Fibroblast of villous mesenchyme (primary cell): ENCODE results near the gene TRAF2. TPM values are rescaled to one million over a fixed set of nuclear protein-coding genes. Genes with fewer than 3 reads are reported as not detected.

ENCODE experiments used
- DNase-seq: peaks from one replicate; pipeline ENCODE4 v3.0.0-alpha.2; 2010; ENCODE audit warnings: low read depth
- H3K4me3 ChIP-seq: 2 replicates; pipeline ENCODE4 v1.5.1; 2011; ENCODE audit warnings: low read depth, mild to moderate bottlenecking, low read length
- total RNA-seq: library from RNA; depleted of rRNA; stranded (reverse); fragments of >200 nt; gene quantifications from 2 replicates; pipeline ENCODE4 v1.2.3, GENCODE V29; 2012
- TF ChIP-seq, protein P1 (sequence below): IDR thresholded peaks from 2 replicates; pipeline ENCODE4 v1.5.1; 2012; ENCODE audit warnings: low read depth, mild to moderate bottlenecking, low read length; ENCODE audit not compliant: insufficient read depth

The TRAF2 gene
- total RNA-seq, 1 donor = 16.8 TPM

DNA sequence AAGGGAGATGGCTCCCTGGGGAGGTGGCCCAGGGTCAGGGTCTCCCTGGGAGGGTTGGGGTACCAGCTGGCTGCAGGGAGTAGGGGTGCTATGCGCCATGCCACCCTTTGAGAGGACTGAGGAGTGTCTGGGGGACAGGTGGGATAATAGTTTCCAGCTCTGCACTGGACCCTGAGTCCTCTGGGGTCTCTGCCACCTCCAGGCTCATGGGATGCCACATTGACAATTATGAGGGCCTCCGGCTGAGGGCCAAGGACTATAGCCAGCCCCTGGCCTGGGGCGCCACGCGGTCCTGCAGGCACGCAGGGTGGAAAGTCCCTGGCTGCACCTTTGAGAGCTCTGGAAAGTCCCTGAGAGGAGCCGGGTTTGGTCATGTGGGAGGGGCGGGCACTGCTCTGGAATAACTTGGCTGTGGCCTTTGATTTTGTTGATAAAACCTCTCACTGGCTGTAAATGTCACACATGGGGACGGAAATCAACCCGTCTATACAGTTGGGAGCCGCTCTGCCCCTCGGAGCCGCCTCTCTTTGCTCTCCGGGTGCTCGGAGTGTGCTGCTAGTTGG lies 16.0 kb downstream of the TRAF2 start:
- H3K4me3 ChIP-seq = no peak overlapping the region
- TF ChIP-seq, protein P1, sequence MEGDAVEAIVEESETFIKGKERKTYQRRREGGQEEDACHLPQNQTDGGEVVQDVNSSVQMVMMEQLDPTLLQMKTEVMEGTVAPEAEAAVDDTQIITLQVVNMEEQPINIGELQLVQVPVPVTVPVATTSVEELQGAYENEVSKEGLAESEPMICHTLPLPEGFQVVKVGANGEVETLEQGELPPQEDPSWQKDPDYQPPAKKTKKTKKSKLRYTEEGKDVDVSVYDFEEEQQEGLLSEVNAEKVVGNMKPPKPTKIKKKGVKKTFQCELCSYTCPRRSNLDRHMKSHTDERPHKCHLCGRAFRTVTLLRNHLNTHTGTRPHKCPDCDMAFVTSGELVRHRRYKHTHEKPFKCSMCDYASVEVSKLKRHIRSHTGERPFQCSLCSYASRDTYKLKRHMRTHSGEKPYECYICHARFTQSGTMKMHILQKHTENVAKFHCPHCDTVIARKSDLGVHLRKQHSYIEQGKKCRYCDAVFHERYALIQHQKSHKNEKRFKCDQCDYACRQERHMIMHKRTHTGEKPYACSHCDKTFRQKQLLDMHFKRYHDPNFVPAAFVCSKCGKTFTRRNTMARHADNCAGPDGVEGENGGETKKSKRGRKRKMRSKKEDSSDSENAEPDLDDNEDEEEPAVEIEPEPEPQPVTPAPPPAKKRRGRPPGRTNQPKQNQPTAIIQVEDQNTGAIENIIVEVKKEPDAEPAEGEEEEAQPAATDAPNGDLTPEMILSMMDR = no peak
- DNase-seq = peak; percentile 79

DNA sequence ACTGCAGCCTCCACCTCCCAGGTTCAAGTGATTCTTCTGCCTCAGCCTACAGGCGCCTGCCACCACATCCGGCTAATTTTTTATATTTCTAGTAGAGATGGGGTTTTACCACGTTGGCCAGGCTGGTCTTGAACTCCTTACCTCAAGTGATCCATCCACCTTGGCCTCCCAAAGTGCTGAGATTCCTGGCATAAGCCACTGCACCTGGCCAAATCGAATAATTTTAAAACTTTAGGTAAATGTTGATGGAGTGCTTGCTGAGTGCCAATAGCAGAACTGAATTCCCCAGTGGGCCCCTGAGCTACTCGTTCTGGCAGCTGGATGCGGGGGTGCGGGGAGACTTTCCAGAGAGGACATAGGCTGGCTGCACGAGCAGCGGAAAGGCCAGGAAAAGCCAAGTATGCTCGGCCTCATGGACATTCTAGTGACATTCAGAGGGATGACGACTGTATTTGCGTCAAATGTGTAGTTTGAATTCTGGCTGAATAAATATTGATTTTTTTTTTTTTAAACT lies 16.8 kb downstream of the TRAF2 start:
- TF ChIP-seq, protein P1 = no peak
- no peak overlapping the region for H3K4me3 ChIP-seq
- peak; percentile 40 for DNase-seq

DNA sequence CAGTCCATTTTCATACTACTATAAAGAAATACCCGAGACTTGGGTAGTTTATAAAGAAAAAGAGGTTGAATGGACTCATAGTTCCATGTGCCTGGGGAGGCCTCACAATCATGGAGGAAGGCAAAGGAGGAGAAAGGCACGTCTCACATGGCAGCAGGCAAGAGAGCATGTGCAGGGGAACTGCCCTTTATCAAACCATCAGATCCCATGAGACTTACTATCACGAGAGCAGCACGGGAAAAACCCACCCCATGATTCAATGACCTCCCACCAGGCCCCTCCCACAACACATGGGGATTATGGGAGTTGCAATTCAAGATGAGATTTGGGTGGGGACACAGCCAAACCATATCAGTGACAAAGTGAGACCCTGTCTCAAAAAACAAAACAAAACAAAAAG lies 19.9 kb downstream of the TRAF2 start:
- no peak overlapping the region for H3K4me3 ChIP-seq
- DNase-seq = no peak
- TF ChIP-seq, protein P1 = no peak

DNA sequence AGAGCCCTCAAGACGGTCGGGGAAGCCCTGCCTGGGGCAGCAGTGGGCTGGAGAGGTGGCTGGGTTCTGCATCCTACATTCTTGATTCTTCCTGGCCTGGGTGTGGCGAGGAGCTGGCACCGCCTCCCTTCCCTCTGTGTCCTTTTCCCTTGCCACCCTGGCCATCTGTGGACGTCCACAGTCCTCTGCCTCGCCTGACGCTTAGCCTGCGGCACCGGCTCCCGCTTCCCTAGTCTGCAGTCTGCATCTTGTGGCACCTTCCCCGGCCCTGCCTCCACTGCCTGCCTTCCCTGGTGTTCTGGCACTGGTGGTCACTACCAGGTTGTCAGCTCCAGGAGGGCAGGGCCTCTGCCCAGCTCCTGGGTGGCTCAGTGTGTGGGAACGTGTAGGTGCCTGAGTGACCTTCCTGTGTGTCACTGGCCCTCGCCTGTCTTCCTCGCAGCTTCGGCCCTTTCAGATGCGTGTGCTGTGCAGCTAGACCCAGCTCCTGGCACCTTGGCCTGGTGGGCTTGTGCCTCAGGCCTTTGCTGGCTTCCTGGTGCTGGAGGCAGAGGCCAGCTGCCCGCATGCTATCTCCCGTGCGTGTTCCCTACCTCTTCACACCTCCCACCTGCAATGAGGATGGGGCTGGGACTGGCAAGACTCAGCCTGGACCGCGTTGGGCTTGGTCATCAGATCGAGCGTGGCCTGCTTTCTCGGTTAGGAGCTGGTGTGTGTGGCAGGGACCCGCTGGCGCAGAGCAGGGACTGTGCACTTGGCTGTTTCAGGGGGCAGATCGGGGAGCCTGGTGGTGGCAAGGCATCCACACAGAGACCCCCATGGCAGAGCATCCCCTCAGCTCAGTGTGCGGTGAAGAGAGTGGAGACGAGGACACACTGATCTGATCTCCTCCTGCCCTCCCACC lies 20.9 kb downstream of the TRAF2 start:
- TF ChIP-seq, protein P1 = no peak
- H3K4me3 ChIP-seq = no peak overlapping the region
- DNase-seq = no peak

DNA sequence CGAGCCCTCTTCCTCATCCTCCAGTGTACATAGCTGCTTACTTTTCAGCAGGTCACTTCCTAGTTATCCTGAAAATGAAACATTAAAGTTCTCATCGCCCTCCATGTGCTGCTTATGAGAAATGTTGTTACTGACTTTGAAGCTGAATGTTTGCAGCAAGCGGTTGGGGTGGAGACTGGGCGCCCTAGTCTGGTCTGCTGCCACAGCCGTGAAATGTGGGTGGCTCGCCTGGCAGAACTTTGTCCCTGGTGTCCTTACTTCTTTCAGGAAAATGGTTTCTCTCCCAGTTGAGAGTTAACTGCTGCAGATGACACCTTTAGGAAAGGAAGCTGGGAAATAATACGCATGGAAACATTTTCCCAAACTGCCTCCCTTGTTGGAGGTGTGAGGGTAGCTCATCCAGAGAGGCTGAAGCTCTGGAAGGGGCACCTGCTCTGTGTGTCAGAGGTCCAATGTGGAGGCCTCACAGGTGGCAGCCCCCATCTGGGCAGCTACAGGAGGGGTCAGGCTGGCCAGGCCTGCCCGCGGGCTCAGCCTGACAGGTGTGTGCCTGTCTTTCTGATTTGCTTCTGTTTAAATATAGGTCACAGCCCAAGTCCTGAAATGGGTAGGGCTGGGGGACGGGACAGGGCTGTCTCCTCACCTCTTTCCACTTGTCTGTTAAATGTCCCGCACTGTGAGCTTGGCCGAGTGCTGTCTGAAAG lies 24.0 kb downstream of the TRAF2 start:
- TF ChIP-seq, protein P1 = no peak
- no peak overlapping the region for H3K4me3 ChIP-seq
- no peak for DNase-seq

DNA sequence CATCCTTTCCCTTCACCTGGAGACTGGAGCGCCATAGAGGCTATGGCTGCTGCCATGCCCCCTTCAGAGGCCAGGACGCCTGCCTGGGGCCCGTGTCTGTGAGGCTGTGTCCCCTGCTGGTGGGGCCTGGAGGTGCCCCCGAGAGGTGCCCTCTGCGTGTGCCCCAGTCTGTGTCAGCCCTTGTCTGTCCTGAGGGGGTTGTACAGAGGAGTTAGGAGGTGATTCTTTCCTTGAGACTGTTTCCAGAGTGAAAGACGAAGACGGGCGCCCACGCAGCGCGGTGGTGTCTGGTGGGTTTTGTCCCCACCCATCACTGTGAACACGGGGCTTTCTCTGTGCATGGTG lies 24.6 kb downstream of the TRAF2 start:
- TF ChIP-seq, protein P1 = no peak
- DNase-seq = no peak
- no peak overlapping the region for H3K4me3 ChIP-seq
